GM18507 (cell line): ENCODE data around the gene ATRNL1.
"Not testable (repeated sequence)": the region's sequence is repeated elsewhere in the genome, so short reads cannot be mapped to it uniquely, and the experiment has no call there.

Experiments
- DNase-seq: peaks from one replicate; pipeline ENCODE4 v3.0.0; 2011; ENCODE audit warnings: low read depth; ENCODE audit not compliant: insufficient read length; ENCODE audit errors: extremely low spot score
- FAIRE-seq: peaks from 2 replicates; lab custom pipeline; 2011; peaks lifted over from hg19 to GRCh38; lab: Jason Lieb, UNC

ATRNL1 gene

GRCh38 chr10:115379064-115379463 lies 285.9 kb downstream of the ATRNL1 start:
- no peak for FAIRE-seq
- DNase-seq, result no peak

GRCh38 chr10:115384665-115385064 lies 291.5 kb downstream of the ATRNL1 start:
- FAIRE-seq, result no peak

DNA sequence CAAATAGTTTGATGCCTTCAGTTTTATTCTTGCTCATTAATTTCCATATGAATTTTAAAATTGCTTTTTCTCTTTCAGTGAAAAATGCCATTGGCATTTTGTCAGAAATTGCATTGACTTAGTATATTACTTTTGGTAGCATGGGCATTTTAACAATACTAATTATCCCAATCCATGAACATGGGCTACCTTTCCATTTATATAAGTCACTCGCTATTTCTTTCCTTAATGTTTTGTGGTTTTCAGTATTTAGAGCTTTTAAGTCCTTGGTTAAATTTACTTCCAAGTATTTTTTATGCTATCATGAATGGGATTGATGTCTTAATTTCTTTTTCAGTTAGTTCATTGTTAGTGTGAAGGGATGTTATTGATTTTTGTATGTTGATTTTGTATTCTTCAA lies 297.4 kb downstream of the ATRNL1 start:
- FAIRE-seq, result no peak

More at GRCh38 chr10:115384665-115385064, 291.5 kb downstream of the ATRNL1 start:
- DNase-seq, result no peak

GRCh38 chr10:115398026-115398425 lies 304.9 kb downstream of the ATRNL1 start:
- DNase-seq, result no peak
- FAIRE-seq, result no peak

More for the DNA sequence above, 297.4 kb downstream of the ATRNL1 start:
- no peak for DNase-seq

- no peak for FAIRE-seq
- no peak for DNase-seq
These were observed 309.5 kb downstream of the ATRNL1 start for GRCh38 chr10:115402699-115403098.

DNA sequence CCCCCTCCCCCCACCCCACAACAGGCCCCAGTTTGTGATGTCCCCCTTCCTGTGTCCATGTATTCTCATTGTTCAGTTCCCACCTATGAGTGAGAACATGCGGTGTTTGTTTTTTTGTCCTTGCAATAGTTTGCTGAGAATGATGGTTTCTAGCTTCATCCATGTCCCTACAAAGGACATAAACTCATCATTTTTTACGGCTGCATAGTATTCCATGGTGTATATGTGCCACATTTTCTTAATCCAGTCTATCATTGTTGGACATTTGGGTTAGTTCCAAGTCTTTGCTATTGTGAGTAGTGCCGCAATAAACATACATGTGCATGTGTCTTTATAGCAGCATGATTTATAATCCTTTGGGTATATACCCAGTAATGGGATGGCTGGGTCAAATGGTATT lies 312.7 kb downstream of the ATRNL1 start:
- not testable (repeated sequence) for DNase-seq, FAIRE-seq

GRCh38 chr10:115409347-115409746 lies 316.2 kb downstream of the ATRNL1 start:
- DNase-seq (no peak), FAIRE-seq (no peak)

GRCh38 chr10:115417585-115418265 lies 324.6 kb downstream of the ATRNL1 start:
- DNase-seq (no peak), FAIRE-seq (peak; percentile 63)

DNA sequence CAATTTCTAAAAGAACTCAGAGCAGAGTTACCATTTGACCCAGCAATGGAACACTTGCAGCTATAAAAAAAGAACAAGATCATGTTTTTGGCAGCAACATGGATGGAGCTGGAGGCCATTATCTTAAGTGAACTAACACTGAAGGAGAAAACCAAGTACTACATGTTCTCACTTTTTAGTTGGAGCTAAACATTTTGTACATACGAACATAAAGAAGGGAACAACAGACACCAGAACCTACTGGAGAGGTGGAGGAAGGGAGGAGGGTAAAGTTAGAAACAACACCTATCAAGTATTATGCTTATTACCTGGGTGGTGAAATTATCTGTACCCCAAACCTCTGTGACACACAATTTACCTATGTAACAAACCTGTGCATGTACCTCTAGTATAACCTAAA lies 329.5 kb downstream of the ATRNL1 start:
- DNase-seq (no peak), FAIRE-seq (no peak)

- FAIRE-seq (no peak), DNase-seq (no peak)
These were observed 334.4 kb downstream of the ATRNL1 start for GRCh38 chr10:115427611-115428010.

DNA sequence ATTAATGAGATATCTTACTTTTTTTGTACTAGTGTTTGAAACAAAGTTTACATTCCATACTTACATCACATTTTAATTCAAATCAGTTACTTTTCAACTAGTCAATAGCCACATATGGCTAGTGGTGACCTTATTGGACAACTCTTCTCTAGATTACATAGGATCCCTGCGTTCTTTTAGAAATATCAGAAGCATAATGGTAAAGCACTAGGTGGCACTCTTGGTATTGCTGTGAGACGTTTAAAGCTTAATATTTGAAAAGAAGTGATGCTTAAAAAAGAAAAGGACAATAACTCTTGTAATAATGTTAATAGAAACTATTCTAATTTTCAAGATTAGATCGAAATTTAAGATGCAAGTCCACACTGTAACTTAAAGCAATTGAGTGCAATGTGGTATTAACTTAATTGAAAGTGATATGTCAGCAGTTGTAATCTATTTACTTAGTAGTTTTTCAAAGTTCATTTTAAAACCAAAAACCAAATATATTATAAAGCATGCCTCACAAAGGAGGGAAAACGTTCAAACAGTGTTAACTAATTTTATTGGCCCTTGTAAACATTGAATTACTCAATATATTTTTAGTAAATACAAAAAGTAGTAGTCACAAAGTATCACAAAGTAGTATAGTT lies 339.1 kb downstream of the ATRNL1 start:
- no peak for FAIRE-seq
- DNase-seq, result no peak

- no peak for DNase-seq
- FAIRE-seq, result no peak
These were observed 343.8 kb downstream of the ATRNL1 start for GRCh38 chr10:115436999-115437398.

- DNase-seq (no peak), FAIRE-seq (no peak)
These were observed 348.9 kb downstream of the ATRNL1 start for GRCh38 chr10:115441907-115442545.

DNA sequence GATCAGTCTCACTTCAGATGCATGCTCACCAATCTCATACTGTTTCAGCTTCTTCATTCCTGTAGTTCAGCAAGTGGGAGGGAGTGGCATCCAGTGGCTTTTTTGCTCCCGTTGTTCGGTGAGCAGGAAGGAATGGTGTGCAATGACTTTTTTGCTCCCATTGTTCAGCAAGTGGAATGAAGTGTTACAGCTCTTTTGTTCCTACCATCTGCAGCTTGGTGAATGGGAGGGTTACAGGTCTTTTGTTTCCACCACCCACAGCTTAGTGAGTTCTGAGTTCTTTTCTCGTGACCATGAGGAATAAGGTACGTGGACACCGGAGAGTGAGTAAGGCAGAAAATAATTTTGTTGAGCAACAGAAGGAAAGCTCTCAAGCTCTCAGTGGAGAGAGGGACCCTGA lies 363.6 kb downstream of the ATRNL1 start:
- DNase-seq (no peak), FAIRE-seq (no peak)

GRCh38 chr10:115483294-115483693 lies 390.1 kb downstream of the ATRNL1 start:
- FAIRE-seq (no peak), DNase-seq (no peak)

DNA sequence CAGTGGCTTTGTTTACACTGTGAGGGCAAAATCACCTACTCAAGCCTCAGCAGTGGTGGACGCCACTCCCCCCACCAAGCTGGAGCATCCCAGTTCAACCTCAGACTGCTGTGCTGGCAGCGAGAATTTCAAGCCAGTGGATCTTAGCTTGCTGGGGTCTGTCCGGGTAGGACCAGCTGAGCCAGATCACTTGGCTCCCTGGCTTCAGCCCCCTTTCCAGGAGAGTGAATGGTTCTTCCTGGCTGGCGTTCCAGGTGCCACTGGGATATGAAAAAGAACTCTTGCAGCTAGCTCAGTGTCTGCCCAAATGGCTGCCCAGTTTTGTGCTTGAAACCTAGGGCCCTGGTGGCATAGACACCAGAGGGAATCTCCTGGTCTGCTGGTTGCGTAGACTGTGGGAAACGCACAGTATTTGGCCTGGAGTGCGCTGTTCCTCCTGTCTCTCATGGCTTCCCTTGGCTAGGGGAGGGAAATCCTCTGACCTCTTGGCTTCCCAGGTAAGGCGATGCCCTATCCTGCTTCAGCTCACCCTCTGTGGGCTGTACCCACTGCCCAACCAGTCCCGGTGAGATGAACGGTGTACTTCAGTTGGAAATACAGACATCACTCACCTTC lies 398.5 kb downstream of the ATRNL1 start:
- FAIRE-seq, result no peak
- no peak for DNase-seq

- FAIRE-seq (no peak), DNase-seq (no peak)
These were observed 410.4 kb downstream of the ATRNL1 start for GRCh38 chr10:115503546-115503945.

- FAIRE-seq (no peak), DNase-seq (no peak)
These were observed 421.7 kb downstream of the ATRNL1 start for GRCh38 chr10:115514895-115515294.

DNA sequence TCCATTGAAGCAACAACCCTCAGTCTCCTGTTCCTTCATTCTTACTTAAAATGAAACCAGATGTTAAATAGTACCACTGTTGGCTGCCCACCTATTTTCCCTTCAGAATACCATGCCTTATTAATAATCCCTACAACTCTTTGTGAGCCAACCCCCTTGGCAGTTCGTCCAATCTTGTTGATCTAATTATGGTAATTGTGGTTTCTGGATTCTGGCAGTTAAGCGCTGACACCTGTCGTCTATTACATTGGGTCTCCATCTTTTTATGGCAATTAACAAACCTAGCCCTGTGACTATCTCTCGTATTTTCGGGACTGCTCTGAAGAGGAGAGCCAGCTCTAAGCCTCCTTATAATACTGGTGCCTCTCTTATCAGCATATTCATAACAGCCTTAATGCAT lies 432.0 kb downstream of the ATRNL1 start:
- no peak for FAIRE-seq
- no peak for DNase-seq

GRCh38 chr10:115527682-115528081 lies 434.5 kb downstream of the ATRNL1 start:
- FAIRE-seq, DNase-seq: not testable (repeated sequence)
